Measurements from ENCODE around the gene LGR4. TPM values are rescaled to one million over a fixed set of nuclear protein-coding genes. Genes with fewer than 3 reads are reported as not detected.

The LGR4 gene
- total RNA-seq, 2 donors from 2014 or later, result 10.8 to 15.4 TPM

DNA sequence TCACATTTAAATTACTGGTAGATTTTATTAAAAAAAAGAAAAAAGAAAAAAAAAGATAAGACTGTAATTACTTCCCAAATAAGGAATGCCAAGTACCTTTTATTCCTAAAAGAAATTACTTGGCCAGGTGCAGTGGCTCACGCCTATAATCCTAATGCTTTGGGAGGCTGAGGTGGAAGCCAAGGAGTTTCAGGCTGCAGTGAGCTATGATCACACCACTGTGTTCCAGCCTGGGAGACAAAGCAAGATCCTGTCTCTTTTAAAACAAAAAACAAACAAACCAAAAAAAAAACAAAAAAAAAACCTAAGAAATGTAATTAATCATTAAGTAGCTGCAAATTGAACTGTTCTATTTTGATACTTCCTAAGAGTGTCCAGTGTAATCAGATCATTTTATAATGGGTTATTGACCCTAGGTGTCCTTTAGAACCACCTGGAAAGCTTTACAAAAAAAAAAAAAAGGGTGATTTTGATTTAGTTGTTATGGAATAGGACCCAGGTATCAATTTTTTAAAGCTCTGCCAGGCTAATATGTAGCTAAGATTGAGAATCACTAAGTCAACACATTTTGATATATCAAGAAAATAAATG is 23.2 kb upstream of the LGR4 start:
- intact Hi-C loops (cut with DNase I), result no loop called here

DNA sequence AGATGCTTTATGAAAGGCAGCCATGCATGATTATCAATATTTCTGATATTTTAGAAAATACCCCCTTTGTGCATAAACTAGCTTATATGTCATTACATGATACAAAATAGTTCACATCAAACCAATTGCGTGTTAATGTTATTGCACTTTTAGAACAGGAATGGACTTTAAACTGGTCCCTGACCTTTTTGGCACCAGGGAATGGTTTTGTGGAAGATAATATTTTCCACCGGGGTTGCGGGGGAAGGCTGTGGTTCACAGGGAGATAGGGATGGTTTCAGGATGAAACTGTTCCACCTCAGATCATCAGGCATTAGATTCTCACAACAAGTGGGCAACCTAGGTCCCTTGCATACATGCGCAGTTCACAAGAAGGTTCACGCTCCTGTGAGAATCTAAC is 16.5 kb upstream of the LGR4 start:
- intact Hi-C loops (cut with DNase I), result loop anchor here in 1 of 2 donors (5.0 to 10.0 kb wide), 2 partner anchors 302 to 734 kb away; no protein-coding TSS in a partner anchor
- no peak for DNase-seq (ENCODE audit: low spot score)

More for the DNA sequence above, 23.2 kb upstream of the LGR4 start:
- no peak for DNase-seq (ENCODE audit: low spot score)

DNA sequence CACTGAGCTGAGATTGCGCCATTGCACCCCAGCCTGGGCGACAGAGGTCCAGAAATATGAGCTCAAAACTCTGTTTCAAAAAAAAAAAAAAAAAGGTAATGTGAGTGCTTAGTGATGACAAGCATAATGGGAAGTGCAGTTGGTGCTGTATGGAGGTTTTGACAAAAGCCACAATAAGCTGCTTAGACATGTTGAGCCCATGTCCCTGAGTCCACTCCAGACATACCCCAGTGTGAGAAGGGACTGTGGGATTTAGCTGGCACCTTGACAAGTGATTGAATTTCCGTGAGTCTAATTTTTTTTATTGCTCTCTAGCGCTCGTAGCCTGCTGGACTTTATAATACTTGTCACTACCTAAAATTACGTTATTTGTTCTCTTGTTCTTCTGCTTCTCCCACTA is 15.1 kb upstream of the LGR4 start:
- DNase-seq (ENCODE audit: low spot score), result no peak
- intact Hi-C loops (cut with DNase I), result loop anchor here in 1 of 2 donors (5.0 to 10.0 kb wide), 2 partner anchors 300 to 733 kb away; no protein-coding TSS in a partner anchor

DNA sequence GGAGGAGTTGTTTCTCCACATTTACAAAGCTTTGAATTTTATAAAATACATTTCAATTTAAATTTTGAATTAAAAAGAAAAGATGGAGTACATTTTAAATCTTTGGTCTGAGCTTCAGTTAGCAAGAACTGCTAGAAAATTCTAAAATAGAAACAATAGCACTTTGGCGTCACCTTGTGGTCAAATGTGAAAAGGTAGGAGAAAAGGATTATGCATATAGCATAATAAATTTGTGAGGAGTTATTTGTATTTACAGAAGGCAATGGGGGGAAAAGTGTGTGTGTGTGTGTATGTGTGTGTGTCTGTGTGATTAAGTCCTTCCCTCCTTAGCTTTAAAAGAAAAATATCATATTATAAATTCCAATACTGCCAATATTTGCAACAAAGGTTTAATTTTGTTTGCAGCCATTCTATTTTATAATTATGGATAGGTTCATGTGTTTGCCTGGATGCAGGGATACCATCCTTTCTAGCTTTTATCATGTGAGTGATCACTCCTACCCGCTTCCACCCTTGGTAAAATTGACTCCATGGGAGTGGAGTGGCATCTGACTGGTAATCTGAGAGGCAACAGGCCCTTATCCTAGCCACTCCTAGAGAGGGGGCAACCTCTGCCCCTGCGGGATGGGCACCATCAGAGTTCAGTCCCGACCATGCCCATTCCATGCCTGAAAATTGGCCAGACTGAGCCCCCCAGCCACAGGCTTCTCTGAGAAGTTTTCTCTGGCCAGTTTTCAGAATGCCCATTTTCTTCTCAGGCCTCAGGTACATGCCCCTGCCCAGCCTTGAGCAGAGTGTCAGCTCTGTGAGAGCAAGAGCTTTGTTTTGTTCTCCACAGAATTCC is 13.6 kb upstream of the LGR4 start:
- no peak for DNase-seq (ENCODE audit: low spot score)
- intact Hi-C loops (cut with DNase I), result loop anchor here in 1 of 2 donors (5.0 to 10.0 kb wide), 2 partner anchors 299 to 731 kb away; no protein-coding TSS in a partner anchor

DNA sequence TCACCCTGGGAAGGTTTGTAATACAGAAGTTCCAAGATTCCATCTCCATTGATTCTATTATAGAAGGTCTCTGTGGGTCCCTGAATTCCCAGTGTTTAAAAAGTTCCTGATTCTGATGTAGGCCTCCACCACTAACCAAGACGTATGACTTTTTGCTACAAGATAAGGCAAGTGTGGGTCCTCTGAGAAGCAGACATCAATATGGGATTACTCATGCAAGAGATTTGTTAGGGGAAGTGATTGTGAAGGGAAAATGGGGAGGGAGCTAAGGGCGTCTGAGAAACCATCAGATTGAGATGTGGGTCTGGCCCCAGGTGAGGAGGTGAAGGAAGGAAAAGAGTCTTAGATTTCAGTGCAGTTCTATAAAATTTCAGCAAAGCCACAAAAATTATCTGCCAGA is 10.2 kb upstream of the LGR4 start:
- DNase-seq (ENCODE audit: low spot score), result no peak
- intact Hi-C loops (cut with DNase I), result loop anchor here in 1 of 2 donors (10.0 kb wide), 1 partner anchor 728 kb away; no protein-coding TSS in a partner anchor

DNA sequence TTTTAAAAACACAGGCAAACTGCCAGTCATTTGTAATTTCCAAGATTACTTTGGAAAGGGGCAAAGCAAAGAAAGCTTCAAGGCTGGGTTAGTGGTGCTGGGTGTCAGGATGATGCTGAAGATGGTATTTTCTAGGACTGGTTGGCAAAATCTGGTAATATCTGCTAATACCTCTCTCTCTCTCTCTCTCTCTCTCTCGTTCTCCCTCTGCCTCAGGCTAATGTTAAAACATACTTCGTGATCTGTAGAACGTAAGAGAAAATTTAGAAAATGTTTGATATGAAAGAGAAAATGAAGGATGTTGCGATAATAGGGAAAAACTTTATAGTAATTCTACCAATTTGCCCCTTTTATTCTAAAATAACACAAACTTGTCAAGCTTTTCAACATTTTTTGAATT is 9.4 kb upstream of the LGR4 start:
- intact Hi-C loops (cut with DNase I), result loop anchor here in 1 of 2 donors (10.0 kb wide), 1 partner anchor 727 kb away; no protein-coding TSS in a partner anchor

DNA sequence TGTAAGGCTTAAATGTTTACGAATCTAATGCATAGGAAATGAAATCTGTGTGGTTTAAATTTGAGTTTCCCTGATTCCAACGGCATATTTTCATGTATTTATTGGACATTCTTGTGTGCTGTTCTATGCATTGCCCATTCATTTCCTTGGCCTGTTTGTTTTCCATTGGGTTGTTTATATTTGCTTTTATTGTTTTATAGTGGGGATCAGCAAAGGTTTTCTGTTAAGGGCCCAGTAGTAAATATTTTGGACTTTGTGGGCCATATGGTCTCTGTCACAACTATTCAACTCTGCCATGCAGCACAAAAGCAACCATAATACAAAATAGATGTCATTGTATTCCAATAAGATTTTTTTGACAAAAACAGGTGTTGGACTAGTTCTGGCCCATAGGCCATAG is 5.2 kb upstream of the LGR4 start:
- no peak for DNase-seq (ENCODE audit: low spot score)
- intact Hi-C loops (cut with DNase I), result no loop called here

More for the DNA sequence above, 9.4 kb upstream of the LGR4 start:
- no peak for DNase-seq (ENCODE audit: low spot score)

DNA sequence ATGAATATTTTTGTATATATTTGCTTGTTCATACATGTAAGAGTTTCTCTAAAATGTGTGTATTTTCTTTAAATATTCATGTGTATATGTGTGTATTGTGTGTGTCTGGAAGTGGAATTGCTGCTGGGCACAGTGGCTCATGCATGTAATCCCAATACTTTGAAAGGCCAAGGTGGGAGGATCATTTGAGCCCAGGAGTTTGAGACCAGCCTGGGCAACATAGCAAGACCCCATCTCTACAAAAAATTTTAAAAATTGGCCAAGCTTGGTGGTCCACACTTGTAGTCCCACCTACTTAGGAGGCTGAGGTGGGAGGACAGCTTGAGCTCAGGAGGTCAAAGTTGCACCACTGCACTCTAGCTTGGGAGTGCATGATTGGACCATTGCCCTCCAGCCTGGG is 4.7 kb upstream of the LGR4 start:
- intact Hi-C loops (cut with DNase I), result no loop called here

DNA sequence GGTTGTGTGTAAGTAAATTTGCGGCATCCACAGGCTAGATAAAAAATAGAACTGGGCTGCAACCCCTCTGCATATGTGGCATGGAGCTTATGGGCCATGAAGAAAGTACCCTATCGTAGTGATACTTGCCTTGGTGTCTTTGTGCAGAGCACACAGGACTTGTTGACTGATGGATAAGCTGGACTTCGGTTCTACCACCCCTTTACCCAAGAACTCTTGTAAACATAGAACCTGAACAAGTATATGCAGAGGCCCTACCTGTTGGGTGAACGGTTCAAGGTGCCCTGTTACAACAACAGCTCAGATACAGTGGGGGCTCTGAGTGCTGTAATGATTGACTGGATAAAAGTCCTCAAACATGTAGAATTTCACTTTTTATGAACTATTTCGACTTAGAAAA is 3.0 kb upstream of the LGR4 start:
- intact Hi-C loops (cut with DNase I), result no loop called here
- no peak for DNase-seq (ENCODE audit: low spot score)

More for the DNA sequence above, 4.7 kb upstream of the LGR4 start:
- DNase-seq (ENCODE audit: low spot score), result no peak

DNA sequence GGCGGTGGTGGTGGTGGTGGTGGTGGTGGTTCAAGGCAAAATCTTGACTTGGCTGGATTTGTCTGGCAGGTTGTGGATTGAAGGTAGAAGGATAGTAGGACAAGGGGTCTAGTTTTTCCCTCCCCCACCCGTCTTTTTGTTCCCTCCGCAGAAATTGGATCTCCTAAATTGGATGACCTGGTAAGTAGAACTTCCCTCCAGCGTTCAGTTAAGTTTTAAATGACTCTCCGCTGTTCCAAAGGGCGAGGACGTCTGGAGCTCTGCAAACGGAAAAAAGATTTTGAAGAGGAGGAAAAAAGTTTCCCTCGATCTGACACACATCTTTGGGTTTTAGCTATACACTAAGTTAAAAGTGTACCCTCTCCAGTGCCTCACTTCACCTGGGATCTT is 422 bp upstream of the LGR4 start:
- intact Hi-C loops (cut with DNase I), result no loop called here
- DNase-seq (ENCODE audit: low spot score), result no peak

DNA sequence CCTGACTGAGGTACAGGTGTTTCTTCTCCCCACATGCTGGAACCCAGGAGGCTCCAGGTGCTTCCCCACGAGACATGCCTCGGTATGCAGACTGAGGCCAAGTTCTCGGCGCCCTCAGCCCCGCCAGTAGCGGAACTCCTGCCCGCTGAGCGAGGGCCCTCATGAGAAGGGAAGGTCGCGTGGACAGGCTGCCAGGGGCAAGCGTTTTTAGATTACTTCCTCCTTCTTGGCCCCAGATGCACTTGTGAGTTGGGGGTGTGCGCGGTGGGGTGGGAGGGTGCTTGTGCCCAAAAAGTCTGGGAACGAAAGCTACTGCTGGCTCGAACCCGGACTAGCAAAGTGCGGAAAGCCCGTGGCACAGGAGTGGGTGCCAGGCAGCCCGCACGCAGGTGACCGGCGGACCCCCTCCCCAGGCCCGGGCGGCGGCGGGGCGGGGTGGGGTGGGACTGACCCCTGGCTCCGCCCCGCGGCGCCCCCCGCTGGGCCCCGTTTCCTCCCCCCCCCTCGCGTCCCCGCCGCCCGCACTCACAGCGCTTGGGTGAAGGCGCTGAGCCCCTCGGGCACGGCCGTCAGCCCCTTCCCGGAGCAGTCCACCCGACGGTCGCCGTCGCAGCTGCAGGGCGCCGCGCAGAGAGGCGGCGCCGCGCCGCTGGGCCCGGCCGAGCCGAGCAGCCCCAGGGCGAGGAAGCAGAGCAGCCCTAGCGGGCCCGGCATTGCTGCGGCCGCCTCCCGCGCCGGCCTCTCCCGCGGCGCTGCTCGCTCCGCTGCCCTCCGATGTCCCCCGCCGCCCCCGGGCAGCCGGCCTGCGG is 797 bp downstream of the LGR4 start:
- DNase-seq (ENCODE audit: low spot score), result peak; percentile 81
- intact Hi-C loops (cut with DNase I), result no loop called here

DNA sequence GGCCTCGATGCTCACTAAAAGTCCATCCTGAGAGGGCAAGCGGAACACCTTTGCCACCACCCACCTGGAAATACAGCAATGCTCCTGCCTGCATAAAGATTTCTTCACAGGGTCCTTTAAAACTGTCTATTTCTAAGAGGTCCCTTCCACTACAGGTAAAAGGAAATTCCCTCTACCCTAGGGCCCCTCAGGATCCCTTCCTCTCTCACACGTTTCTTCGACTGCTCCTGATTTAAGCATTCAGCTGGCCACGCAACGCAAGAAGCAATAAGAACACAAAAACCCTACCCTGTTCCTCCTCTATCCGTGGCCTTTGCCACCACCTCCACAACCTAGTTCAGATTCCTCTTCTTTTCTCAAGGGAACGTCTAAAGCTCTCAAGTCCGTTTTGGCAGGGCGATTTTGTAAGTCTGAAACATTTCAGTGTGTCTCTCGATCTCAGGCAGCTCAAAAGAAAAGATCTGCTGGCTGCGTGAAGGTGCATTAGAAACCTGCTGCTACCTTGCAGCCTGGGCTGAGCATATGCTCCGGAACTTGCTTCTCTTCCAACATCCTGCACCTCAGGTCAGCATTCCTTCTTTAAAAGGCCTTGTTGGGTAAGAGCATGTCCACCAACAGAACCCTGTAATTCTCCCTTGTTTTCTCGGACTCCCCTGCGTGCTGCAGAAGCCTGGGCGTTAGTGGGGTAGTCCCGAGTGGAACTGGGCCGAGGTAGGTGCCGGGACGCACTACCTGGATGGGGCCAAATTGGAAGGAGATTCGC is 1.6 kb downstream of the LGR4 start:
- DNase-seq (ENCODE audit: low spot score), result no peak
- intact Hi-C loops (cut with DNase I), result no loop called here

DNA sequence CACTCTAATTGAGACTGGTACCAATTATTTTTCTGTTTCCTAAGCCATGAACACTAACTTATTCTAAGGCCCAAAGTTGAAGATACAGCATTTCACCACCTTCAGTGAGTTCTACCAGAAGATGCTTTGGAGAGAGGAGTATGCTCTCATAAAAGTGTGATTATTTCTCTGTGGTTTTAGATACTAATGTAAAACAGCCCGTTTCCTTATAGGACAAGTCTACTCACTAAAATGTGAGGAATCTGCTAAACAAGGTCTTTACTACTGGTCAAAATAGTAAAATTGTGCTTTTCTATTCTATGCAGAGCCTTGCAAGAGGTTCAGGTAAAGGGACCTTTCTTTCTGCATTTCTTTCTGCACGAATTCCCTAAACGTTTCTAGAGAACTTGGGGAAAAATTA is 2.4 kb downstream of the LGR4 start:
- intact Hi-C loops (cut with DNase I), result no loop called here
- no peak for DNase-seq (ENCODE audit: low spot score)

DNA sequence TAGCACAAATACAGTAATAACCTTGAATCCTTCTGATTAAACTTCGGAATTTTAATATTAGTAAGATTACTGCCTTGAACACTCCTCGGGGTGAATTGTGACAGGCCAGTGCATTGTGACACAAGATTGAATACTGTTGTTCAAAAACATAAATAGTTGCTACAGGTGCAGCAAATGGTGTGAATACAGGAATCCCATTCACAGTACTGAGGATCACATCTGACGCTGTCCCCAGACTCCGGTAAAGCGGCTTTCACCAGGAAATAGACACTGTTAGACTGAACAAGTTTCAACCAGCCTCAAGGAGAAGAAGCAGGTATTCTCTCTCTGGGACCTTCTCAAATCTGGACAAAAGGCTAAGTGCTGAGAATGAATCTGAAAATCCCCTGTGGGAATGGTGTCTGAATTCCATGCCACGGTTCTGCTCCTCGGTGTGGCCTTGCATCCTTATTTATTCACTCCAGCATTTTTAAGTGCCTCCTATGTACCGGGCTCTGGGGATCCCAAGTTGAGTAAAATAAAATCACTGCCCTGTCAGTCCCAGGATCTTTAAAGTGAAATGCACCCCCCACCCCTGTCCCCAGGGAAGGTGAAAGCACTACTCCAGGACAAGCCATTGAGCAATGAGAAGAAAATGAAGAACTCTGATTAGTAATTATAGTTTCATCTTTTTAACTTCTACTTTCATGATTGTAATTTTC is 3.4 kb downstream of the LGR4 start:
- DNase-seq (ENCODE audit: low spot score), result no peak
- intact Hi-C loops (cut with DNase I), result no loop called here

DNA sequence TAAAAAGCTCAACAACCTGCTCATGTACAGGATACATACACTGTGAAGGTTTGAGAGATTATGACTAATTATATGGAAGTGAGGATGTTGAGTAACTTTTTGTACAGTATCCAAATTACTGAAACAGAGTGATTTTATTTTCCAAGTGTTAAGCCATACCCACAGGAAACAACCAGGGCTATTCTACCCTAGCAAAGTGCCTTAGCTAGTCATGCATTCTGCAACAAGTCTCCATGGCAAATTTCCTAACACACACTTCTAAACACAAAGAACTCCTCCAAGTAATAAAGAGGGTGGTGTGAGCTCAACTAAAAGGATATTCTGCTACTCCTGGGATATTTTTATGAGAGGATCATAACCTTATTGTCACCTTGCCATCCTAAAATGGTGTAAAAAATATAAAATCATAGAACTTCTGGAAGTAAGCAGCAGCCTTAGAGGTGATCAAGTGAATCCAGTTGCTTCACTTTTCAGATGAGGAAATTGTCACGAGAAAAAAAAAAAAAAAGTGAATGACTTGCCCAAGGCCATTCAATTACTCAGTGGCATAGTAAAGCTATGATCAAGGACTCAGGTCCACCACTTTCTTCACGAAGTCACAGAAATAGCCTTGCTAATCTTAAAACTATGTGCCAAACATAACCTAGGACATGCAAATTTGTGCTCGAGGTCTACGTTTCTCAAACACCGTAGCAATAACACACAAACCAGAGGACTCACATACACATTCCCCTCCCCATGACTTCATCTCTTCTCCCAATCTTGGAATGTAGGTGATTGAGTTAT is 4.2 kb downstream of the LGR4 start:
- no peak for DNase-seq (ENCODE audit: low spot score)
- intact Hi-C loops (cut with DNase I), result no loop called here

DNA sequence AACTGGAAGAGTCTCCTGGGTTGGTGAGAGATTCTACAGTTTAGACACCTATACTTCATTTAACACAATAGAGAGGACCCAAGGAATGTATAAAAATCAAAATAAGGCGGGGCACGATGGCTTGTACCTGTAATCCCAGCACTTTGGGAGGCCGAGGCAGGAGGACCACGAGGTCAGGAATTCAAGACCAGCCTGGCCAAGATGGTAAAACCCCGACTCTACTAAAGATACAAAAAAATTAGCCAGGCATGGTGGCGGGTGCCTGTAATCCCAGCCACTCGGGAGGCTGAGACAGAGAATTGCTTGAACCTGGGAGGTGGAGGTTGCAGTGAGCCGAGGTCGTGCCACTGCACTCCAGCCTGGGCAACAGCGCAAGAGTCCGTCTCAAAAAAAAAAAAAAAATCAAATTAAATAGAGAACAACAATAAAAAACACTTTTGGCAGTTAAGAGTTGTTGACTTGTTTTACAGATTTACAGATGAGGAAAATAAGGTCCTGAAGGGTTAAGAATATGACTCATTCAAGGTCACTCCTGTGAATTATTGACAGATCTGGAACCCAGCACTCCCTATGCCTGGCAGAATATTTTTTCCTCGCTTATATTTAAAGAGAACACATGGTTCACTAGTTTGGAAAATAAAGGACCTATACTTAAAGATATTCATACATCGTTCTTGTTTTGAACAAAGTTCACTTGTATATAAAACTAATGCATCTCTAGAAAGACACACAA is 5.2 kb downstream of the LGR4 start:
- intact Hi-C loops (cut with DNase I), result no loop called here
- DNase-seq (ENCODE audit: low spot score), result no peak

DNA sequence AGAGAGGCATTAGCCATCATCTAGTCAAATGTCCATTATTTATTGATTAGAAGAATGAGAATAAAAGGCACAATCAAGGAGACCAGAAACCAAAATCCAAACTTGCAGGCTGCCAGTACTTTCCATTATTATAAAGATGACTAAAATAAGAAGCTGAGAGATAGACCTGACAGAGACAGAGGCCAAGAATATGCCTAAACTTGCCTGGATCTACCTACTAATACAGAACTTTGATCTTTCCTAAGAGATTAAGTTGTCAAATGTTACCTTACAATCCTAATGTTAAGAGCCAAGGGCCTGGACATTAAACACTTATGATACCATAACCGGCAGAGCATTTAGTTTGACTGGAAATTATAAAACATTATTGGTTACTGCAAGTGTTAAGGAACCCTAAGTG is 6.2 kb downstream of the LGR4 start:
- intact Hi-C loops (cut with DNase I), result no loop called here
- no peak for DNase-seq (ENCODE audit: low spot score)

Data from posterior vena cava (tissue), 2 donors.